Femur (tissue), 1 donor: ENCODE results near the gene NCF2.

Experiments
- DNase-seq: peaks from one replicate; pipeline ENCODE4 v3.0.0-alpha.2; 2017

The NCF2 gene

DNA sequence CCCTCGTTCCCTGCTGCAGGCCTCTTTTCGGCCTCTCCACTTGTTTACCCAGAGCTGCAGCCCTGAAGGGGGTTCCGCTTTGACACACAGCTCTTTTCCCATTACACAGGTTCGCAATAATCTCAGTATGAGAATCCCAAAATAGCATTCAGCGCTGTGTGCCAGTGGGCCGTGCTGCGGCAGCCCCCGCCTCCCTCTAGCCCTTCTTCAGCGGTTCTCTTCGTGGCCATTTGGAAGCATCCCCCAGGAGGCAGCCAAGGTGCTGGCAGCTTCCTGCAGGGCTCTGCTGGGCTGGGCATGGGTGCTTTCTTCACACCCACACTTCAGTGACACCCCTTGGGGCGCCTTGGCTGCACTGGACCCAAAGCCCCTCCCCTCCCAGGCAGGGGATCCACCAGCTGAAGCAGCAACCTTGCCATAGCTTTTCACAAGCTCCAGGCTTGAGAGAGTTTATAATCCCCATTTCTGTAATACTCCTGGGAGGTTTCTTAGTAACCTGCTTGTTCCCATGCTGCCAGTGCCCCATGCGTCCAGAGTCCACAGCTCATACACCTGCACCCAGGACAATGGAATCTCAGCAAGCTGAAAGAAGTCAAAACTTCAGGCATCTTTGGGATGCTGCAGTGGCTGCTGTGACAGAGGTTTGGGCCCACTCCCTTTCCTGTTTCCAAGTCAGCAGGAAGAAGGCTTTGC lies 8.1 kb downstream of the NCF2 start:
- no peak for DNase-seq

DNA sequence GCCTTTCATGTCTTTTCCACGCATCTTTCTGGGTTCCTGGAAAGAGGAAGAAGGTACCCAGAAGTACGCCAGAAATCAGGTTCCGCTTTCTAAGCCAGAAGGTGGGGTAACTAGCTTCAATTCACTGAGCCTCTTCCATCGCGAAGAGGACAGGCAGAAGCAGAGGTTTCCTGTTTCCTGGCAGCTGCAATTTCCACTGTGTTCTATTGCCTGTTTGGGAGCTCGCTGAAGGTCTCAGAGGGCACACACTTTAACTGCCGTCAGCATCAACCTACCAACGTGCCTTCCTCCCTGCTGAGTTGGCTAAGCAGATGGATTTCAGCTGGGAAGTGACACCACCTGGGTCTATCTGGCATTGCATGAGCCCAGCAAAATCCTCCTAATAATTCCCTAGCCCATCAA lies 10.0 kb downstream of the NCF2 start:
- DNase-seq = peak; percentile 76

DNA sequence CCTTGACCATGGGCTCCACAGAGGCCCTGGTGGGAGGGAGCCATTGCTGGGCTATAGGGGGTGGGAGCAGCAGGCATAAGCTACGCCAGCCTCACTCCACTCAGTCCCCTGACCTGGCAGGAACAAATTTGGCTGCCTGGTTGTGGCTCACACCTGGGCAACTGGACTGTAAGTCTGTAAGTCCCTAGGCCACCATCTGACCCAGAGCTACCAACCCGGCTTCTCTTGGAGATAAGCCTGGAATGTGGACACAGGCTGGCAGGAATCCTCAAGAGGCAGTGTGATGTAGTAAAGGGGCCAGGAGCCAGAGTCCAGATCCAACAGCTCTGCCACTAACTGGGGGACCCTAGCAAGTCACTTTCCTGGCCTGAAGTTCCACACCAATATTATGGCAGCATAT lies 11.4 kb downstream of the NCF2 start:
- DNase-seq = no peak

GRCh38 chr1:183577897-183578465 lies 12.3 kb downstream of the NCF2 start:
- DNase-seq = no peak

DNA sequence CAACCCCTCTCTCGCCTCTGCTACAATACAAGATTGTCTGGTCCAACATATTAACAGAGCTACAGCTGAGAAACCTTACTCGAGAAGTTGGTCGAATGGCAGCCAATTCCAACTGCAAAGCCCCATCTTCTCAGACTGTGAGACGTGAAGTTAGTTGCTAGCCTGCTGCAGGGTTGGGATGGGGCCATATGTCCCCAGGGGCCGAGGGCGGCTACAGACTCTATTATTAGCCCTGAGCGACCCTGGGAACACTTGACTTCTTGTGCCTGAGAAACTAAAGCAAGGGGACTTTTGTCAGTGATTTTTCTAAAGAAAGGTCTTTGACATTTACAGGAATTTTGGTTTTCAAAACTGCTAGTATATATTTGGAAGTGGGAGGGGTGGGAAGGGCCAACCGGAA lies 13.7 kb downstream of the NCF2 start:
- no peak for DNase-seq

DNA sequence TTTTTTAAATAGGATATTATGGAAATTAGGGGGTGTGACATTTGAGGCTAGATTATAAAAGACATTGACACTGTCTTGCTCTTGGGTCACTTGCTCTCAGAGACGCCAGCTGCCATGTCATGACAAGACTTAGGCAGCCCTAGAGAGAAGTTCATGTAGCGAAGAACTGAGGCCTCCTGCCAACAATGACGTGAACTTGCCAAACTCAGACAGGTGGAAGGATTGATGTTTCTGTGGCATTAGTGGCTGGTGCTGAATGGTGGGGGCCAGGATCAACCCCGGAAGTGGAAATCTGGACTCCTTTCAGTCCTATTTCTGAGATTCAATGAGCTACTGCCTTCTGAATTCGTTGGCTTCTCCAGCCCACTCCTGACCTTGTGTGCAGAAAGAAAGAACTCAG lies 14.7 kb downstream of the NCF2 start:
- DNase-seq = no peak

GRCh38 chr1:183572721-183573120 lies 17.5 kb downstream of the NCF2 start:
- no peak for DNase-seq

DNA sequence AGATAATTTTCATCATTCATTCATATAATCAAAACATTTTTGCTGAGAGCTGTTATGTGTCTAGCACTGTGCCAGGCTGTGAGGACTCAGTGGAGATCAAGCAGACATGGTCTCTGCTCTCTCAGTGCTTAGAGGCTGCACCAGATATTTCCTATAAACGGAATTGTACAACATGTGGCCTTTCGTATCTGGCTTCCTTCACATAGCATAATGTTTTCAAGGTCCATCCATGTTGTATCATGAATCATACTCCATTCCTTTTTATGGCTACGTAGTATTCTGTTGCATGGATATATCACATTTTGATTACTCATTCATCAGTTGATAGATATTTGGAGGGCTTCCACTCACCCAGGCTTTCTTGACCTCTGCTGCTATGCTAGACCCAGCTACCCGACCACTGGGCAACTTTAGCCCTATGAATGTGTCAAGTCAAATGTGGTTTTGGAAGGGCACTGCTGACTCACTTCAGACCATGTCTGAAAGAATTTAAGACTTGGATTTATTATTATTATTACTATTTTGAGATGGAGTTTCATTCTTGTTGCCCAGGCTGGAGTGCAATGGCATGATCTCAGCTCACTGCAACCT lies 18.5 kb downstream of the NCF2 start:
- DNase-seq = no peak

- DNase-seq = no peak
Measured at GRCh38 chr1:183570451-183570850, 19.8 kb downstream of the NCF2 start.

DNA sequence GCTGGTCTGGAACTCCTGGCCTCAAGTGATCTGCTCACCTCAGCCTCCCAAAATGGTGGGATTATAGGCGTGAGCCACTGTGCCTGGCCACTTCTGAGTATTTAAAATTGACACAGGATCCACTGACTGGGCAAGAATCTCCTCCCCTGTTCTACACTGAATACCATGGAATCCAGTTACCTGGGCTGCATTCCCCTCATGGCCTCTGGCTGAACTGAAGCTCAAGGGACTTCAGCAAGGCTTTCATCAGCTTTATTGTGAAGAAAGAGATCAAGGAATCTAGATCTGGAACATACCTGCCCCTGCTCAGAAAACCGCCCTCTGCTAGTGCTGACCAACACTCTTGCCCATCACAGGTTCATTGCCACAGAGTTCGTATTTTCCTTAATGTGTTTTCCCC lies 20.5 kb downstream of the NCF2 start:
- no peak for DNase-seq

GRCh38 chr1:183569141-183569540 lies 21.1 kb downstream of the NCF2 start:
- no peak for DNase-seq

- no peak for DNase-seq
Measured at GRCh38 chr1:183568176-183569021, 21.9 kb downstream of the NCF2 start.

DNA sequence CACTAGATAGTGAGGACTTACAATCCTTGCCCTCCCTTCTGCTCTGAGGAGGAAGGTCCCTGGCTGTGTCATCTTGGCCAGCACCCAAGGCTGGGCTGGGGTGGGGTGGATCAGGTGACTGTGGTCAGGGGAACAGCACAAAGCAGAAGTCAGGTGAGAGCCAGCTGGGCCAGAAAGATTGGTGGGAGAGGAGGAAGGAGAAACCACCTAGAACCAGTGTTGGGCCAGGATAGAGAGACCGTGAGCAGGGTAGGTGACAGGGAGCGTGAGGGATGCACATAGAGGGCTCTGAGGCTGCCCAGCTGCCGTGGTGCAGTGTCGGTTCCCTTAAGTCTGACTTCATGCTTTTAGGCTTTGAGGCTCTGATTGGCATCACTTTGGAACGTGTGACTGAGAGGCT lies 22.7 kb downstream of the NCF2 start:
- peak; percentile 54 for DNase-seq

DNA sequence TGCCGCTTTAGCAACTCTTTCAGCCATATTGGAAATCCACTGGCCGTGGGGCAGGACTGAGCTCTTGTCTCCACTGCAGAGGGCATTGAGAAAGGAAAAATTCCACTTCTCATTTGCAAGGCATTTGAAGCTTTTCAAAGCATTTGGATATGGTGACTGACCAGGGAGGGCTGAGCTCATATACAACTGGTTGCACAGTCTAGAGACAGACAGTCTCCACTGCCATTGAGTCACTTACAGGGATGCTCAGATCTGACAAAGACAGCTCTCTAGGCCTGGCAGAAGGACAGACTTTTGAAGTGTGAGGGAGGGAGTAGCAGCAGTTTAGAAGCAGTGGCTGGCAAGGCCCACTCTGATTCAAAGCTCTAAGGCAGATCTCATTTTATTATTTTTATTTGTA lies 24.2 kb downstream of the NCF2 start:
- no peak for DNase-seq

DNA sequence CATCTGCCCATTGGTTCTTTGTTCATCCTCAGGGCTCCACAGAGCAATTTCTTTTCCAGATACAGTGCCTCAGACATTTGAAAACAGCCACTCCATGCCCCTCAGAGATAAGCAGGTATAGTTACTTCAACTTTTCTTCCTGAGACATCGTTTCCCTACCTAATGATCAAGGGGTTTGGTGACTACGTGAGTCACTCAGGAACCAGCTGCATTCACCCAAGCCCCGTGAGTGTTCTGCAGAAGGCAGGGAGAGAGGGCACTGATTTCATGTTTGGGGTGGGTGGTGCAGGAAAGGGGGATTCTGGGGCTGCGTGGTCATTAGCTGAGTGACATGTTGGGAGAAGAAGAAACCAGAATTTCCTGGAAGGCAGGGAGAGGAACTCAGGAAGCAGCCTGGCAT lies 25.0 kb downstream of the NCF2 start:
- DNase-seq = no peak

DNA sequence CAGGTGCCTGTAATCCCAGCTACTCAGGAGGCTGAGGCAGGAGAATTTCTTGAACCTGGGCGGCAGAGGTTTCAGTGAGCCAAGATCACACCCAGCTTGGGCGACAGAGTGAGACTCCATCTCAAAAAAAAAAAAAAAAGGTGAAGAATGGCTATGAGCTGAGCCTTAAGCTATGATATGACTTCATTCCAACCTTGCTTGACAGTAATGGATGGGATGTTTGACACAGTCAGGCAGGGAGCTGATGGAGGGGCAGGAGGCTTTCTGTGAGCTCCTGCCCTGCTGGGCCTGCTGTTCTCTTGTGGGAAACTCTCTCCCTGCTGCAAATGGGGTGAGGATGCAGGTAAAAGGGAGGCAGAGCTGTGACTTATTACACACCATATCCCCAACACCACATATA lies 27.6 kb downstream of the NCF2 start:
- DNase-seq = no peak

- DNase-seq = no peak
Measured at GRCh38 chr1:183559061-183559460, 31.2 kb downstream of the NCF2 start.

DNA sequence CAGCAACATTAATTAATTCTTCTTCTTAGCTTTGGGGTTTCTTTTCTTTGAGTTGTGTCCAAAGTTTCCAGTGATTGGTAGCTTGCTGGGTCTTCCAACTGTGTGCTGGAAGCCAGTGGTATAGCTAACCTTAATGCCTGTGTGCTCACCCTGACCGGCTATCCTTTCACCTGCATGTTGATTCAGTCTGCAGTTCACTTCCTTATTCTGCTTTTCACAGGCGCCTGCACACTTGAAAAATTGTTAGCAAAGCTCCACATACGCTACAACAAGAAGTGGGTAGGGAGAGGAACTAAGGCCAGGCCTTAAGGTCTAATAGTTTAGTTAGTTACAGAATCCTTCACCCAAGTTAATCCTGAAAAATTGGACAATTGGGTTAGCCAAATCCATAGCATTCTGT lies 35.7 kb downstream of the NCF2 start:
- DNase-seq = no peak

DNA sequence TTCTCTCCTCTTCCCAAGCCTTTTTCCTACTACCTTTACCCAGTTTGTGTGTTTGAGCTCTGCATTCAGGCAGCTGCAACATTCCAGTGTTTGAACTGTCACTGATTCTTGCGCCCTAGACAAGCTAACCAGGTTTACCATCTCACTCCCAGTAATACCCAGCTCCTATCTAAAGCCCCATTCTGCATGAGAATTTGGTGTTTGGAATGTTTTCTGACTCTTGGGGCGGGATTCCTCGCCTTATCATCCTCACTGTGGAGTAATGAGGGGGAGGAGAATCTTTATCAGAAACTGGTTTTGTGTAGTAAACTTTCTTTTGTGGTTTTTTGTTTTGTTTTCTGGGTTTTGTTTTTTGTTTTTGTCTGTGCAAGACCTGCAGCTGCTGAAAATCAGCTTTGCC lies 36.5 kb downstream of the NCF2 start:
- no peak for DNase-seq

GRCh38 chr1:183553331-183553730 lies 36.9 kb downstream of the NCF2 start:
- DNase-seq = no peak

GRCh38 chr1:183552891-183553290 lies 37.4 kb downstream of the NCF2 start:
- DNase-seq = no peak

DNA sequence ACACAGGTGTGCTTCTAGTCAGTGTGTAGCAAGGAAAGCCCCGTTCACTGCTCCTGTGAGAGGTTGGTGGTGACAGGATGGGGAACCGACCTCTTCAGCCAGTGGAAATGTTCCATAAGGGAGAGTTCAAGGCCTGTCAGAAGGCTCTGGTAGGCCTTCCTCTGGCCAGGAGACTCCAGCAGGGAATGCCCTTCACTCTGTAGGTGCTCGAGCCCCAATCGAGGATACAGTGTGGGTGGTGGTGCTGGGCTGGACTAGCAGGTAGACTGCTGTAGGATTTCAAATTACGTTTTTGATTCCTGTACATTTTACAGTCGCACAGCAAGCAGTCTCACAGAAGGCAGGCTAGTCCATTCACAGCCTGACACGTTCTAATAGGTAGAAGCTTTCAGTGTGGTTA lies 37.8 kb downstream of the NCF2 start:
- DNase-seq = no peak

DNA sequence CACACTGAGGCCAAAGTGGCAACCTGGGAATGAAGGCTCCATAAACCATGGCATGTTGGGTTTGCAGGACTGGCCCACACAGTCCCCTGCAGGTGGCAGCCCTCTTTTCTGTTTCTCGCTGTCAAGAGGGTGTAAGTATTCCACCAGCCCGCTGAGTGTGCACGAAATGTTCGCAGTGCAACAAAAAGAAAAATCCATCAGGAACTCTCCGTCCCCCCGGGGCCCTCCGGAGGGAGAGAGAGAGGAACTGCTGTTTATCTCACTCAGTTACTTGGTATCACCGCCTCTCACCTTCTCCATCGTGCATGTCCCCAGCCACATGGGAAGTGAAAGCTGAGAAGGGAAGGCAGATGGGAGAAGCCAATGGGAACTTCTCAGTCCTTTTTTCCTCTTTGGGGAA lies 38.3 kb downstream of the NCF2 start:
- DNase-seq = no peak

DNA sequence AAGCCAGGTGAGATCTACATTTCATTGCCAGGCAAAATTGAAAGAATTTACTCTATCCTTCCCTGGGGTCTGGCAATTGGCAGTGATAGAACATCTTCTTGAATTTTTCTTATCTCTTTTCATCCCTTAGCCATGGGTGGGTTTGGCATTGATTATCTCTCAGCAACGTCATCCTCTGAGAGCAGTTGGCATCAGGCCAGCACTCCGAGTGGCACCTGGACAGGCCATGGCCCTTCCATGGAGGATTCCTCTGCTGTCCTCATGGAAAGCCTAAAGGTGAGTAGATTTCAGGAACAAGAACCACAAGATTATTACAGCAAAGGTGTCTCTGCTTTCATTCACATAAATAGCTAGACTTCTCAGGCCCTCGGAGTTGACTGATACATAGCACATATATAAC lies 39.3 kb downstream of the NCF2 start:
- no peak for DNase-seq
